Measurements from ENCODE around the gene NCOA7.

GRCh38 chr6:125944896-125945295 lies 154.1 kb downstream of the NCOA7 start:
- TF ChIP-seq, protein P1, sequence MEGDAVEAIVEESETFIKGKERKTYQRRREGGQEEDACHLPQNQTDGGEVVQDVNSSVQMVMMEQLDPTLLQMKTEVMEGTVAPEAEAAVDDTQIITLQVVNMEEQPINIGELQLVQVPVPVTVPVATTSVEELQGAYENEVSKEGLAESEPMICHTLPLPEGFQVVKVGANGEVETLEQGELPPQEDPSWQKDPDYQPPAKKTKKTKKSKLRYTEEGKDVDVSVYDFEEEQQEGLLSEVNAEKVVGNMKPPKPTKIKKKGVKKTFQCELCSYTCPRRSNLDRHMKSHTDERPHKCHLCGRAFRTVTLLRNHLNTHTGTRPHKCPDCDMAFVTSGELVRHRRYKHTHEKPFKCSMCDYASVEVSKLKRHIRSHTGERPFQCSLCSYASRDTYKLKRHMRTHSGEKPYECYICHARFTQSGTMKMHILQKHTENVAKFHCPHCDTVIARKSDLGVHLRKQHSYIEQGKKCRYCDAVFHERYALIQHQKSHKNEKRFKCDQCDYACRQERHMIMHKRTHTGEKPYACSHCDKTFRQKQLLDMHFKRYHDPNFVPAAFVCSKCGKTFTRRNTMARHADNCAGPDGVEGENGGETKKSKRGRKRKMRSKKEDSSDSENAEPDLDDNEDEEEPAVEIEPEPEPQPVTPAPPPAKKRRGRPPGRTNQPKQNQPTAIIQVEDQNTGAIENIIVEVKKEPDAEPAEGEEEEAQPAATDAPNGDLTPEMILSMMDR (IDR thresholded peaks at IDR 0.05; ENCODE audit: low read depth, low read length, poor library complexity, severe bottlenecking) = no peak
- TF ChIP-seq EZH2phosphoT487 (IDR thresholded peaks at IDR 0.05; ENCODE audit: borderline replicate concordance, low read length) = no peak
